Measurements from ENCODE around the gene FAM181A. TPM values are rescaled to one million over a fixed set of nuclear protein-coding genes. Genes with fewer than 3 reads are reported as not detected.

FAM181A gene
- total RNA-seq, 4 donors from 2014 or later: not detected

DNA sequence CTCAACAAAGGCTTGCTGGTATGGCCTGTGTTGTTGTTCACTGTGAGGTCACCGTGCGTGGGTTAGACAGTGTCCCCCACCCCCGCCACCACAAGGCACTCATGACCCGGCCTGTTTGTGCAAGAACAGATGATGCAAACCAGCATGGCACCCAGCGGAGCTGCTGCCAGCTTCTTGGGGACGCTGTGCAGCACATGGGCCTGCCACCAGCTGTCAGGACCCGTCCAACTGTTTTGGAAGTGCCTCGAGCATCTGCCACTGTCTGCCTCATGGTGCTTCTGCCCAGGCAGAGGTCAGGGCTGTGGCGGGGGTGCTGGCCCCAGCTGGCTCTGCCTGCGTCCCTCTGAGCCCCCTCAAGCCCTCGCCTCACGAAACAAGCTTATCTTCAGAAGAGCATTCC, 47.7 kb downstream of the FAM181A start:
- intact Hi-C loops (cut with DNase I; ENCODE audit: low total_unique reads): no loop called here
- TF ChIP-seq, protein P1, sequence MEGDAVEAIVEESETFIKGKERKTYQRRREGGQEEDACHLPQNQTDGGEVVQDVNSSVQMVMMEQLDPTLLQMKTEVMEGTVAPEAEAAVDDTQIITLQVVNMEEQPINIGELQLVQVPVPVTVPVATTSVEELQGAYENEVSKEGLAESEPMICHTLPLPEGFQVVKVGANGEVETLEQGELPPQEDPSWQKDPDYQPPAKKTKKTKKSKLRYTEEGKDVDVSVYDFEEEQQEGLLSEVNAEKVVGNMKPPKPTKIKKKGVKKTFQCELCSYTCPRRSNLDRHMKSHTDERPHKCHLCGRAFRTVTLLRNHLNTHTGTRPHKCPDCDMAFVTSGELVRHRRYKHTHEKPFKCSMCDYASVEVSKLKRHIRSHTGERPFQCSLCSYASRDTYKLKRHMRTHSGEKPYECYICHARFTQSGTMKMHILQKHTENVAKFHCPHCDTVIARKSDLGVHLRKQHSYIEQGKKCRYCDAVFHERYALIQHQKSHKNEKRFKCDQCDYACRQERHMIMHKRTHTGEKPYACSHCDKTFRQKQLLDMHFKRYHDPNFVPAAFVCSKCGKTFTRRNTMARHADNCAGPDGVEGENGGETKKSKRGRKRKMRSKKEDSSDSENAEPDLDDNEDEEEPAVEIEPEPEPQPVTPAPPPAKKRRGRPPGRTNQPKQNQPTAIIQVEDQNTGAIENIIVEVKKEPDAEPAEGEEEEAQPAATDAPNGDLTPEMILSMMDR (IDR thresholded peaks at IDR 0.05): no peak
- TF ChIP-seq POLR2A (IDR thresholded peaks at IDR 0.05): no peak
- no peak for DNase-seq (ENCODE audit: low spot score in 2 of 2)
- no peak overlapping the region for H3K4me3 ChIP-seq (ENCODE audit: low read depth, poor library complexity, severe bottlenecking)
- 83 to 88% methylated on average over 10 to 12 of the region's 12 CpGs for WGBS, 2 donors

DNA sequence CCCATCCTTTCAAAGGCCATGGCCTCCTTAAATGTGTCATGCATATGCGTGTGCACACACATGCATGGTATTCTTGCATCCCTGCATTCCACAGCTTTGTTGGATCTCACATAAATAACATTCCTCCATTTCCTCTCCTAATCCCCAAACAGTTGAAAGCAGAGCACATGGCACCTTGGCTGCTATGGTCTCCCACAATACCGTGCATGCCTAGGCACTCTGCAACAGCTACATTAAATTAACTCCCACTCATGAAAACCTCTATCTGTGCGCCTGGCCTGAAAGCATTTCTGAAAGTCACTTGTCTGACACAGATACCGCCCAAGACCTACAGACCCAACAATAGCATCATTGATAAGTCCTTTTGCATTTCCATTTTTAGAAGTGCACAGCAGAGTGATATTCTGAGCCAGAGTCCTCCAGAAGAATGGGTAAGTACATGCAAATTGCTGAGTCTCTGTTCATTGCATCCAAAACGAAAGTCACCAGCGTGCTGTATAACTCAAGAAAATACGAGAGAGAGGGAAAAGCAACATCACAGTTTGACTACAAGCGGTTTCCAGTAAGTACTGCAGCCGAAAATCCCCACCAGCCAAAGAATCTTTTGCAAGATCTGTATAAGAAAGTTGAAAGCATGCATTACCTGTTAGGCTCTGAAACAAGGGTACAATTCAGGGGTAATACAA, 48.8 kb downstream of the FAM181A start:
- no peak overlapping the region for H3K4me3 ChIP-seq (ENCODE audit: low read depth, poor library complexity, severe bottlenecking)
- TF ChIP-seq, protein P1 (IDR thresholded peaks at IDR 0.05): no peak
- no peak for TF ChIP-seq POLR2A (IDR thresholded peaks at IDR 0.05)
- 57 to 68% methylated on average over 9 of the region's 9 CpGs for WGBS, 2 donors
- intact Hi-C loops (cut with DNase I; ENCODE audit: low total_unique reads): no loop called here
- DNase-seq (ENCODE audit: low spot score in 2 of 2): no peak

DNA sequence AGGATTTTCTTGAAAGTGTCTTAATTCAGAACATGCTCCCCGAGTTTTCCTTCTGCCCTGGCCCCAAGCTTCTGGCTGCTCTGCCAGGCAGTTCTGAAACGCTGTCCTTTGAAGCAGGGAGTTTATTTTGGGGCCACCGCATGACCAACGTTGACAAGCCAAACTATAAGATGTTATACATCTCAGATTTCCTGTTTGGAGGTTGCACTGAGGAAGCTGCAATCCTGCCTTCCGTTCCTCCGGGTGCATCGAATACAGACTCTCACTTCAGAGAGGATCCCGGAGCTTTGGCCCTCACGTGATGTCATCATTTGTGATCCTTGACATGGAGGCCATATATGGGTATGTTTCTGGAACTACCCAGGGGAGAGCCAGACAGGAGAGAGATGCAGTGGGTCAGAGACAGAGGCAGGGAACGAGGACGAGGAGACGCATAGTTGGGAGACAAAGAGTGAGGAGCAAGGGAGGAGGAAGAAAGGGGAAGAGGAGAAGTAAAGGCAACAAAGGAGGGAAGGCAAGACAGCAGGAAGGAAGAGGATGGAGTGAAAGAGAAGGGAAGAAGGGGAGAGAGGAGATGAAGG, 49.4 kb downstream of the FAM181A start, which contains the start of gene ASB2:
ASB2 (minus strand) TSS at position 94 of the 581 bp plus-strand sequence. CDS start 12,031 bp downstream, outside the sequence.
- intact Hi-C loops (cut with DNase I; ENCODE audit: low total_unique reads): no loop called here
- WGBS, 2 donors: 35 to 51% methylated on average over 12 of the region's 12 CpGs
- H3K4me3 ChIP-seq (ENCODE audit: low read depth, poor library complexity, severe bottlenecking): no peak within 1 kb of the TSS
- TF ChIP-seq, protein P1 (IDR thresholded peaks at IDR 0.05): no peak
- TF ChIP-seq POLR2A (IDR thresholded peaks at IDR 0.05): no peak
- DNase-seq (ENCODE audit: low spot score in 2 of 2): no peak

DNA sequence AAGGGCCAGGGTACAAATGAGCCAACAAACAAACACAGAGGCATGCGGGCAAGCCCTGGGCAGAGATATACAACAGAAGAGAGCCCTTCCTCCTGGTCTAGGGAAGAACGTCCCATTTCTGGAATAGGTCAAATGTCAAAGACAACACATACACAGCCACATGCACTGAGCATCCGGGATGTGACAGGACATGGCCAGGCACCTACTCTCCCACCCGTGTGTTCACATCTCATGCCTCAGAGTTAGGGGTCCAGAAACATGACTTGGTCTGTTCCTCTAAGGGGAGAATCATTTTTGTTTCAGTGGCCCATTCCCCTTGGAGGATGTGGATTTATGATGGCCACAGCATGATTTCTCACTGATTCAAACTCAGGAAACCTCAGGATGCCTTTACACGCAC, 50.0 kb downstream of the FAM181A start:
- TF ChIP-seq POLR2A (IDR thresholded peaks at IDR 0.05): no peak
- no peak for DNase-seq (ENCODE audit: low spot score in 2 of 2)
- intact Hi-C loops (cut with DNase I; ENCODE audit: low total_unique reads): no loop called here
- no peak overlapping the region for H3K4me3 ChIP-seq (ENCODE audit: low read depth, poor library complexity, severe bottlenecking)
- 81 to 88% methylated on average over 5 of the region's 5 CpGs for WGBS, 2 donors

DNA sequence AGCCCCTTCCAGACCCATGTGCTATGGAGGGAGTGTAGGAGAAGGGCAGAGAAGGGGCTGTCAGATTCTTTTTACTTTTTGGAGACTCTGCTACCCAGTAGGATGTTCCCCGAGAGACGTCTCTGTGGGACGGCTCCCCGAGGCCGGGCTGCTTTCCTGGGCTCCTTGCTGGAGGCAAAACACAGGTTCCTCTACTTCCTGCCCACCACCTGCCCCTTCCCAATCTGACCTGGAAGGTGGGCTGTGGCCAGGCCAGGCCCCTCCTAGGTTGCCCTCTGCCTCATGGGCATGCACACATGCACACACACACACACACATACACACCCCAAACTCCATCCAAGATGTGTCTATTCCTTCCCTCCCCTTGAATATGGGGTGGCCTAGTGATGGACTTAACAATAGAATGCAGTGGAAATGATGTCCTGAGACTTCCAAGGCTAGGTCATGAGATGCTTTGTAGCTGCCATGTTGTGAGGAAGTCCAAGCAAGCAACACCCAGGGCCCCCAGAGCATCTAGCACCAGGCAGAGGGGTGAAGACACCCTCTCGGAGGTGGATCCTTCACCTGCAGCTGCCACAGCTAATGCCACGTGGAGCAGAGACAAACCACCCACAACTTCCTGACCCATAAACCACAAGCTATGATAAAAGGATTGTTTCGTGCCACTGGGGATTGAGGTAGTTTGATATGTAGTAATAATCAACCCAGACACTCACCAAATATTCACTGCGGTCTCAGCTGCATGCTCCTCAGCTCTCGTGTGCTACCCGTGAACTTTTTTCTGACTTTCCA, 50.8 kb downstream of the FAM181A start:
- WGBS, 2 donors: 86 to 89% methylated on average over 11 of the region's 11 CpGs
- no peak for DNase-seq (ENCODE audit: low spot score in 2 of 2)
- intact Hi-C loops (cut with DNase I; ENCODE audit: low total_unique reads): no loop called here
- no peak overlapping the region for H3K4me3 ChIP-seq (ENCODE audit: low read depth, poor library complexity, severe bottlenecking)
- TF ChIP-seq POLR2A (IDR thresholded peaks at IDR 0.05): no peak
- TF ChIP-seq, protein P1 (IDR thresholded peaks at IDR 0.05): no peak

DNA sequence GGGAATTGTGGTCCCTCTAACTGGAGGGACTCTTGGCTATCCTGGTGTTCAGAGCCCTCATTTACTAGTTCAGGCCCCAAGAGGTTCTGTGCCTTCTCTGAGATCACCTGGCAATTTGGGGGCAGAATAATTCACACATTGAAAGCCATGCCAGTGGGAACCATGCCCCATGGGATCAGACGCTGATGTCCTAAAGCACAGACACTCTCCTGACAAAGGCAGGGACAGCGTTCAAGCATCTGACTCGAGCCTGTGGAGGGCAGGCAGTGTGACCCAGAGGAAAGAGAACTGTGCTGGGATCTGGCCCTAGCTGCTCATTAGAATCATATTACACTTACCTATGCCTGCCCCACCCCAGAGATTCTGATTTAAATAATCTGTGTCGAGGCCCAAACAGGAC, 51.6 kb downstream of the FAM181A start:
- H3K4me3 ChIP-seq (ENCODE audit: low read depth, poor library complexity, severe bottlenecking): no peak overlapping the region
- TF ChIP-seq, protein P1 (IDR thresholded peaks at IDR 0.05): no peak
- TF ChIP-seq POLR2A (IDR thresholded peaks at IDR 0.05): no peak
- 81 to 82% methylated on average over 4 of the region's 4 CpGs for WGBS, 2 donors
- DNase-seq (ENCODE audit: low spot score in 2 of 2): no peak
- intact Hi-C loops (cut with DNase I; ENCODE audit: low total_unique reads): no loop called here

Measured in lower leg skin (tissue), 4 donors.